AG20443 (cell line): ENCODE results near the gene DBI.

Source experiments
- DNase-seq: peaks from one replicate; pipeline ENCODE4 v3.0.0; 2012; ENCODE audit warnings: low spot score, mixed read lengths

DBI gene

DNA sequence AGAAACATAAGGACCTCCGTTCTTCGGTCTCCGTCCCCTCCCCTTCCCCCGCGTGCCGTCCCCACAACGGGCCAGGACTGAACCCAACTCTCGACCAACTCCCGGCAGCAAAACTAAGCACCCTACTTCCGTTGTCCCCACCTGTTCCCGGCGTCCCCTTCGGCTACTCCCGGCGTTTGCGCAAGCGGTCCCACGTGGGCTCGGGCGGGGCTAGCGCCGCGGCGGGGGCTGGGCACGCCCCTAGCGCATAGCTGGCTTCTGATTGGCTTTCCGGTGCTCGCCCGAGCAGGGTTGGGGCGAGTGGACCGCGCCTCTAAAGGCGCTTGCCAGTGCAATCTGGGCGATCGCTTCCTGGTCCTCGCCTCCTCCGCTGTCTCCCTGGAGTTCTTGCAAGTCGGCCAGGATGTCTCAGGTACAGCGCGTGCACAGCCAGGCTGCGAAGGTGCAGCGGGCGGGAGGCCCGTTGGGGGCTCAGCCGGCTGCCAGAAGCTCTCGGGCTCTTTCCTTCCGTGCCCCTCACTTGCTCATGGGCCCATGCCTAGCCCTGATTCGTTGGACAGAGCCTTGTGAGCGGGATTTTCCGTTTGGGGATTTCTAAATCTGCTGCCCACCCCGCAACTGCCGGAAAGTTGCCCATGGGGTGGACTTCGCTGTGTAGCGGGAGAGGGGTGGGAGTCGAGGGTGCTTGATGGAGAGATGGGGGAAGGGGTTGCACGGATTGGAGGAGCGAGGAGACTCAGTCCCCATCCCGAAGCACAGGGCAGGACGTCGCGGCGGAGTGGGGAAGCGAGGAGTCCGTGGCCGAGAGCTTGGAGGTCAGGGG, at the start of gene DBI, which contains the start of gene C2orf76:
Gene DBI, plus strand, starts transcription at position 329 of the 823 bp plus-strand sequence. Its CDS starts 75 bp downstream, at position 404.
Gene C2orf76, minus strand, starts transcription at position 186 of the 823 bp plus-strand sequence. CDS start 26,875 bp downstream, outside the sequence.
- peak; percentile 99 for DNase-seq

DNA sequence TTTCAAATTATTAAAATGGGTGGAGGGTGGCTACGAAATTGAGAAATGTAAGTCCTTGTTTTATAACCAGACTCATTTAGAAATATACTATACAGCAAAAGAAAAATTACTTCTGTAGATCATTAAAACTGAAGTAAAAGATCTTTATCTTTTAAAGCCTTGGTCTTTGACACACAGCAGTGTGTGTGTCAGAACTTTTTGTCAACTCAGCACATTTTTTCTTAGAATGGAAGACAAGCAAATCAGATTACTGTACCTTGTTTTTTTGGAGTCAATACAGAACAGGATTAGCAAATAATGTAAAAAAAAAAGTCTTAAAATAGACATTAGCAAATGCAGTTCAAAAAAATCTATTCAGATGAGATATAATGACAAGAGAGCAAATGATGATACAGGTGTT, 49.2 kb upstream of the DBI start:
- no peak for DNase-seq

DNA sequence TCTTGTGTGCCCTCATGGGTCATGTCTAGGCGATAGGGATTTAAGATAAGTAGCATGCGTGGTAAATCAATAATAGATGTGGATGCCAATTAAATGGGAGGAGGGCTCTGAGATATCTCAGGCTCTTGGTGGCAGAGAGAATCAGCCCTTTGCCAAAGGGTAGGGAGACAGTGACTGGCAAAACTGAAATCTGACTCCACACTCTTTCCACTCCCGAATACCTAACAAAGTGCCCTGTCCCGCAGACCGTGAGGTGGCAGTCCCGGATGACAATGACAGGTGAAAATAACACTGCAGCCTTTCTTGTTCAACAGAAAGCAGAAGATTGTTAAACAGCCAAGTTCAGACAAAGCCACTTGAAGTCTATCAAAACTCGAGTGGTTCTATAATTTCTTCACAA, 47.2 kb upstream of the DBI start:
- DNase-seq: no peak

DNA sequence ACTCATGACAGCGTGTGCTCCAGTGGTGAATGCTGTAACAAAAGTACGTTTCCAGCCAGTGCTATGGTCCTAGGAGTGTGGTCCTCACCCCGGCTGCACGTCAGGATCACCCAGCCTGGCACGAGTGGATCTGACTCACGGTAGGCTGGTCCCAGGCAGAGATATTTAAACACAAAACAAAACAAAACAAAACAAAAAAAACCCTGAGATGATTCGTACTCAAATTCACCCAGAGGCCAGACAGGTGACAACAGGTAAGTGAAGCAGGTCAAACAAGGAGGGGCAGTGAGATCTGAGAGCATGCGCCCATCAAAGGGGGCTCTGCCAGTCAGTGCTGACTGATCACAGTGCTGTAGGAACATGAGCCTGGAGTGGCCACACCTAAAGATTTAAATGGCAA, 43.3 kb upstream of the DBI start:
- no peak for DNase-seq

DNA sequence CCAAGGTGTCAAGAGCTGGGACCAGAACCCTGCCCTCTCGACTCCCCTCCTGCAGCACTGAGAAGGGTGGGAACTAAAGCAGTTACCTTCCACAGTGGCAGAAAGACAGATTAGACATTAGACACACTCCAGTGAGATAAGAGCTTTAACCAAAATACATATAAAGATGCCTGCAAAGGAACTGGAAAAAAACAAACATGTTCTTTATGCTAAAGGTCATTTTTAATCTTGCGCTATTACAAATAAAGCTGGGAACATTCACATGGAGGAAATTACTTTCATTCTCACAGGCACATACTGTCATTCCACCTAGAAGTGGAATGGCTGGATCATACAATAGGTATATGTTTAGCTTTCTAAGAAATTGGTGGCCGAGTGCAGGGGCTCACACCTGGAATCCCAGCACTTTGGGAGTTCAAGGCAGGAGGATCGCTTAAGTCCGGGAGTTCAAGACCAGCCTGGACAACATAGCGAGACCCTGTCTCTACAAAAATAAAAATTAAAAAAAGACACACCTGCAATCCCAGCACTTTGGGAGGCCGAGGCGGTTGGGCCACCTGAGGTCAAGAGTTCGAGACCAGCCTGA, 42.0 kb upstream of the DBI start:
- DNase-seq: no peak

DNA sequence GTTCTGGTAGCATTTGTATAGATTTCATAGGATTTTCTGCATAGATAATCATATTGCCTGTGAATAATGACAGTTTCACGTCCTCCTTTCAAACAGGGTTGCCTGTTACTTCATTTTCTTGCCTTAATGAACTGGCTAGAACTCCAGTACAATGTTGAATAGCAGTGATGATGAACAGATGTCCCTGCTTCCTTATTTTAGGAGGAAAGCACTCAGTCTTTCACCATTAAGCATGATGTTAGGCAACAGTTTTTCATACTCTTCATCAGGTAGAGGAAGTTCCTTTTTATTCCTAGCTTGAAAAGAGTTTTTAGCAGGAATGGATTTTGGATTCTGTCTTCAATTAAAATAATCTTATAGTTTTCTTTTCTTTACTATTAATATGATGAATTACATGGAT, 39.8 kb upstream of the DBI start:
- DNase-seq: no peak

DNA sequence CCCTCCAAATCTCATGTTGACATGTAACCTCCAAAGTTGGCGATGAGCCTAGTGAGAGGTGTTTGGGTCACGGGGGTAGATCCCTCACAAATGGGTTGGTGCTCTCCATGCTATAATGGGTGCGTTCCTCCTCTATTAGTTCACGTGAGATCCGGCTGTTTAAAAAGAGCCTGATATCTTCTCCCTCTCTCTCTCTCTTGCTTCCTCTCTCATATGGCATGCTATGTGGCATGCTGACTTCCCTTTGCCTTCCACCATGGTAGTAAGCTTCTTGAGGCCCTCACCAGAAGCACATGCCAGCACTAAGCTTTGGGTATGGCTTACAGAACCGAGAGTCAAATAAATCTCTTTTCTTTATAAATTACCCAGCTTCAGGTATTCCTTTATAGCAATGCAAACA, 39.3 kb upstream of the DBI start:
- DNase-seq: no peak

DNA sequence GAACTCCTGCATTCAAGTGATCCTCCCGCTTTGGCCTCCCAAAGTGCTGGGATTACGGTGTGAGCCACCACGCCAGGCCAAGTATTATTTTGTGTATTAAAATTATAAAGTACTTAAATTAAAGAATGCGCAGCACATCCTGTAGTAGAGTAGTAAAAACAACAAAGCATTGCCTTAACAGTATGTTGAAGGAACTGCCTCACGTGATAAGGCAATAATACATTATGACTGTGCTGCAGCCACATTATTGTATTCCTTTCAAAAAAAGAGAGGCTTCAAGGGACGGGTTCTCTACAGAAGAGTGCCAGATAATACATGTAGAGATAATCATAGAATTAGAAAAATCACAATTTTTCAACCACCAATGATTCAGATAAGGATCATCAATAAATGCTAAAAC, 33.8 kb upstream of the DBI start:
- no peak for DNase-seq

DNA sequence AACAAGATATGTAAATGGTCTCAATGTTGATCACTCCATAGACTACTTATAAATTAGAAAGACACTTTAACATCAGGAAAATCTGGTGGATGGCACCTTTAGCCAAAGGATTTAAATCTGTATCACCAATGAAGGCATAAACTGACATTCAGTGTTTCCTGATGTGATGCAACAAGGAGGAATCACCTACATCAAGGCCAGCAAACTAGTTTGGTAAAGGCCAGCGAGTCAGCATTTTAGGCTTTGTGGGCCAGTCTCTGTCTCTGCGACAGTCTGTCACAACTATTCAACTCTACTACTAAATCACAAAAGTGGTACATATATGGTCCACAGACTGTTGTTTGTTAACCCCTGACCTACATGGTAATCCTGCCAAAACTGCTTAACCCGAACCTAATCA, 33.4 kb upstream of the DBI start:
- DNase-seq: no peak

DNA sequence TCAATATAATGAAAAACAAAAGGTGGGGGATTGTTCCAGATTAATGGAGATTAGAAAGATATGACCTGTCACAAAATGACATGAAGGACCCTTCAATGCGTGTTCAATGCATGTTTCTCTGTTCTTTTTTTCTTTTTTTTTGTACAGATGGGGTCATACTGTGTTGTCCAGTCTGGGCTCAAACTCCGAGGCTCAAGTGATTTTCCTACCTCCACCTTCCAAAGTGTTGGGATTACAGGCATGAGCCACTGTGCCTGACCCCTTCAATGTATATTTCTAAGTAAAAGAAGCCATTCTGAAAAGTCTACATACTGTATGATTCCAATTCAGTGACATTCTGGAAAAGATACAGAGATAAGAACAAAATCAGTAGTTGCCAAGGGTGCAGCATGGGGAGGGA, 32.9 kb upstream of the DBI start:
- no peak for DNase-seq

DNA sequence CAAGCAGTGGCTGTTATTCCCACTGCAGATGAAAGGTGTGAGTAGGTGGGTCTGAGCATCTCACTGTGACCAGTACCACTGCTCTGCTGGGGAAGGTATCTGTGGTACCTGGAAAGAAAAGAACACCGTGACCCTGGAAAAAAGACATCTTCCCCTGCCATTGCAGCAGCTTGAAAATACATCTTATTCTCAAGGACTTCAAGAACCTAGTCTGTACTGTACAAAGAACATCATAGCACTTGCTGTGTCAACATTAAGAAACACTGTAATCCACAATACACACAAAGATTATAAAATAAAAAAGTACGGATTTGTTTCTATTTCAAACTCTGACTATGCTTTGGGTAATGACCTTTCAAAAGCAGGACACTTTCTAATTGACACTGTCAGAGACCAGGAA, 29.0 kb upstream of the DBI start:
- DNase-seq: no peak

DNA sequence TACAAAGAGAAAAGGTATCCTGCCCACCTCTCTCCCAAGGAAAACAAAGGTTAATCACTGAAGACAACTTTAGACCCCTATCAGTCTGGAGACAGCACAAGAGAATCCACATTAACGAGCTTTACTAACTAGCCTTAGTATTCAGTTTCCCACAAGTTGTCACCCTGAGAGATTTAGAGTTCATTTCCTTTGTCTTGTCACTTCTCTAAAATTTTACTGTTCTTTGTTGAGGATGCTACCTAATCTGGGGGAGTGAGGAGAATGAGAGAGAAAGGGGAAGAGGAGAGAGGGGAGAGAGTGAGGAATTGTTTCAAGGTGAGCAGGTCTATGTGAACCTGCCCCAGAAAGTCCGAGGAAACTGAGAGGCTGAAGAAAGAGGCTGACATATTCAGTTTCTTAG, 28.5 kb upstream of the DBI start:
- DNase-seq: no peak

DNA sequence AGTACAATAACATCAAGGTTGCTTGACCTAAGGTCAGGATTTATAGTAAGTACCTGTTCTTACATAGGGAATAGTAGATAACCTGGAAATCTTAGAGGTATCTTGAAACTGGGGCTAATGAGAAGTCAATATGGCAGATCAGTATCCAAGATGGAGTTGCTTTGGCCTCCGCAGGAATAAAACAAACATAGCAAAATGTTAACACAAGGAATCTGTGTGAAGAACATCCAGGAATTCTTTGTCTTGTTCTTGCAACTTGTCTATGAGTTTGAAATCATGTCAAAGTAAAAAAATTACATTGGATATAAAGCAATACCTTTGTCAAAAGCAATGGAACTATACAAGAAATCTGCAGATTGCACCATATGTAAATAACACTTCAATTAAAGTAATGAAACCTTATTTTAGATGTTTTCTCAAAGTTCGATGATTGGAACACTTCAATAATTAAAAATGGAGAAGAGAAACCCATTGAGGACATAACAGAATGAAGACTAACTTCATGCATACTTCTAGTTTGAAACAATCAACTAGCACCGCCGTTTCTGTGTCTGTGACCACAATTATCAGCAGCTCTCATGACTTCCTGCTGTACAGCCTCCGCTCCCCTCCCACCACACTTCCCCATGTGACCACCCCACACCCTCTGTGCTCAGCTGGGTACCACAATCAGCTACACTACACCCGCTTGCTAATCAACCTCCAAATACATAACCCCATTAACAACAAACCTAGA, 27.8 kb upstream of the DBI start:
- DNase-seq: no peak

DNA sequence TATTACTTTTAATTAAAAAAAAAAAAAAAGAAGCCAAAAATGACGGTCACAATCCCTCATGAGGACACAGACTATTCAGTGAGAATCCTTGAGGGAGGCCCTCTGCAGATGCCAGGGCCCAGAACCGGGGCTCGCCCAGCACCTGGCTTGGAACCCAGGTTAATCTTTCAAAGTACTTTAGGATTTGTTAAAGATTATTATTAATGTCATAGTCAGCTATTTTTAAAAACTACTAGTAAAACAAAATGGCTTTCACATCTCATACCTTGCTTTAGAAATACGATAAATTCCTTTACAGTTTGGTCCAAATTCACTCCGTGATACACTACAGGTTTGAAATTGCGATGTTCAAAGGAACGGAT, 27.2 kb upstream of the DBI start:
- no peak for DNase-seq

DNA sequence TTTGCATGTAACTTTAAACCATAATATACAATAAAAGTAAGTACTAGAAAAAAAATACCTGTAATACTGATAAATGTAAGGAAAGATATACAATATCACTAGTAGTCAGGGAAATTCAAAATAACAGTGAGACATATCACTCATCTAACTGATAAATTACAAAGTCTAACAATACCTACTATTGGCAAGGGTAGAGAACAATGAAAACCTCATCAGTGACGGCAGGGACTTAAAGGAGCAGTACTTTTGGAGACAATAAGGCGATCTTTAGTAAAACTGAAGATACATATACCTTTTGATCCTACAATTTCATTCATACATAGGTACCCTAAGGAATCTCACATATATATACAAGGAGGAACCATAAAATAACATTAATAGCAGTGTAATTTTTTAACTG, 25.1 kb upstream of the DBI start:
- no peak for DNase-seq

DNA sequence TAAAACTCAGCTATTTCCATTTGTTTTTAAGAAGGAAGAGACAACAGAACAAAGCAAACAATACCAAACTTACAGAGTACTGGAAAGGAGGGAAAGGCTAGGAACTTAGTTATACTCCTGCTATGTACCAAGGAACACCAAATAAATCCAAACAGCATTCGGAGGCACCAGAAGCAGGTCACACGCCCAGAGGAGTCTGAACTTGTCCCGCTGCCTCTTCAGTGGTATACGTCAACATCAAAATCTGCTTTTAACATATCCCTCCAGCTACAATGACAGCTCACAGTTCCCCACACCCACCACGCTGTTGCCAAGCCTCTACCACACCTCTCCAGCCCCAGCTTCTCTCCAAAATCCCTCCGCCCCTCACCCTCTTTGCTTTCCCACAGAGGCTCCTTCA, 17.5 kb upstream of the DBI start:
- DNase-seq: no peak

DNA sequence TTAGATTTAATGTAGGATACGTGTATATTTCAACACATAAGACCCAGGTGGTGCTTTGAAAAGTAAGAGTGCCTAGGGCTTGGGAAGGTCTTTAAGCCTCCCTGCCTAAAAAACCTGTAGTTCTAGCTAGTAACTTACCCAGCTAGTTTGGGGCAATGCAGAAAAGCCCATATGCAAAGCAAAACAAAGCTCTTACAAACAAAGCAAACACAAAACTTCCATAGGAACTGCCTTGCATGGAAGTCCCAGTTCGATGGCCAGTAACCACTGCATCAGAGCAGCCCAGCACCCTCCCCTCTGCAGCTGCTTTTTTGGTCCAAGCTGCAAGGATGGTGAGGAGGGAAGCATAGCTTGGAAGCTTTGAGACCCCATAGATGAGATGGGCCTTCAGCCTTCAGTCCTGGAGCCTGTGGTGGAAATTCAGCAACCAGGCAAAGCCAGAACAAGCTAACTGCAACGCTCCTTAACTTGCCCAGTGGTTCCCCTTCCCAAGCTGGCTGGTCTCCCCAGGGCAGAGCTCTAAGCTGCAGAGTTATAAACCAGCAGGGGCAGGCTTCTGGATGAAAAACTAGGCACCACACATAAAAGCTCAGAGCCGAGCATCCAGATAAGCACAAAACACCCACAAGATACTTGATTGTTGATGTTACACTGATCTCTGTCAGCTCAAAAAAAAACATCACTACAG, 16.3 kb upstream of the DBI start:
- no peak for DNase-seq

DNA sequence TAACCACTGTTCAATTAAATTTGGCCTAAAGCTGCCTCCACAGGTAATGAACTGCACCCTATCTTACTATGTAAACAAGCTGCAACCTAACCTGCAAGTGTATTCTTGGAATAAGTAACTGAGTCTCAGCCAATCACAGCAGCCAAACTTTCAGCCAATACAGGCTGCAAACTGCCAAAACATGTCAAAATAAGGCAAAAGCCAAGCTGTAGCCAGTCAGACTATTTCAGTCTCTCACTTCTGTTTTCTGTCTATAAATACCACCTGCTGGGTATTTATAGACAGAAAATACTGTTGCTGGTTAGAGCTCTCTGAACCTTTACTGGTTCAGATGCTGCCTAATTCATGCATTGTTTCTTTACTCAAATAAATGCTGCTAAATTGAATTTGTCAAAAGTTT, 14.4 kb upstream of the DBI start:
- DNase-seq: no peak

DNA sequence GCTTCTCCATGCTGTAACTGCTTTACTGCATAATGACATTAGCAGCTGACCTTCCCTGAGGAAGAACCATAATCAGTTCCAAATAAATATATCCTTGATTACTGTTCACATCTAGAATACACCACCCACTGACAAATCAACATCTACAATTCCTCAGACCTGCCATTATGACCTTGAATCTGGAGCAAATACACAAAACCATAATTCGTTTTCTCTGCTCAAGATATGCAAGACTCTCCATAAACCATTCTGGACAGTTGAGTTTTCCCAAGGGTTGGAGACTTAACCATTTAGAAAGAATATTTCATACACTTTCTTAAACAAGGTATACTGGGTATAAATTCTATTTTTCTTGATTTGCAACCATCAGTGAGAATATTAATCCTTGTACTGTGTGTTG, 11.9 kb upstream of the DBI start:
- DNase-seq: no peak

DNA sequence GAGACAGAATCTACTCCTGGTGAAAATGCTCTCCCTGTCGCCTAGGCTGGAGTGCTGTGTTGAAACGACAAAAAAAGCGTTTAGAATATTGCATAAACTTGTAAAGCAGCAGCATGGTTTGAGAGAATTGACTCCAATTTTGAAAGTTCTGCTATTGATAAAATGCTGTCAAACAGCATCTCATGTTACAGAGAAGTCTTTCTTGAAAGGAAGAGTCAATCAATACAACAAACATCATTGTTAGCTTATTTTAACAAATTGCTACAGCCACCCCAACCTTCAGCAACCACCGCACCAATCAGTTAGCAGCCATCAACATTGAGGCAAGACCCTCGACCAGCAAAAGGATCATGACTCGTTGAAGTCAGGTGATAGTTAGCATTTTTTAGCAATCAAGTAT, 7.0 kb upstream of the DBI start:
- no peak for DNase-seq

DNA sequence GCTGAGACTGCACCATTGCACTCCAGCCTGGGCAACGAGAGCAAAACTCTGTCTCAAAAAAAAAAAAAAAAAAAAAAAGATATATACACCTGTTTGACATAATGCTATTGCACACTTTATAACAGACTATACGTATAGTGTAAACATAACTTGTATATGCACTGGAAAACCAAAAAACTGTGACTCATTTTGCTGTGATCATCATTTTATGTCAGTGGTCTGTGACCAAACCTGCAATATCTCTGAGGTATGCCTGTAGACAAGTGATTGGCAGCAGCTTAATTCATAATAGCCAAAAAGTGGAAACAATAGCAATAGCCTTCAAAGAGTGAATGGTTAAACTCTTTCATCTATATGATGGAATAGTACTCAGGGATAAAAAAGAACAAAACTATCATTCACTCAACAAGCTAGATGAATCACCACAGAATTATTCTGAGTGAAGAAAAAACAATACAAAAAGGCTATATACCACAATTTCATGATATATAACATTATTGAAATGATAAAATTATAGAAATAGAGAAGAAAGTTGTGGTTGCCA, 6.3 kb upstream of the DBI start:
- no peak for DNase-seq

DNA sequence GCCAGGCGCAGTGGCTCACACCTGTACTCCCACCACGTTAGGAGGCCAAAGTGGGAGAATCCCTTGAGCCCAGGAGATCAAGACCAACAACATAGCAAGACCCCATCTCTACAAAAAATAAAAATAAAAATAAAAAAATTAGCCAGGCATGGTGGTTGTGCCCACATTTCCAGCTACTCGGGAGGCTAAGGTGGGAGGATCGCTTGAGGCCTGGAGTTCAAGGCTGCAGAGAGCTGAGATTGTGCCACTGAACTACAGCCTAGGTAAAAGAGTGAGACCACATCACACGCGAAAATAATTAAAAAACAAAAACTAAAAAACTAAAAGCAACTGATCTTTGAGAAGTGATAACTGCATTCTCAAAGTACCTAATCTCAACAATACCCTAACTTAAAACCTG, 2.0 kb upstream of the DBI start:
- DNase-seq: no peak
